ENCODE data around the gene TMEM8B. TPM values are rescaled to one million over a fixed set of nuclear protein-coding genes. Genes with fewer than 3 reads are reported as not detected.

TMEM8B gene
- total RNA-seq, 1 donor from 2014 or later: 44.4 TPM

- H3K27ac Mint-ChIP-seq (ENCODE audit: unreplicated experiment): no peak overlapping the region
- peaks cover 29% of the 10 kb centered on the region for H3K4me1 Mint-ChIP-seq (ENCODE audit: low read depth, unreplicated experiment)
- DNase-seq: no peak
These were observed 28.5 kb upstream of the TMEM8B start for GRCh38 chr9:35800530-35800929.

GRCh38 chr9:35801328-35802128, 27.5 kb upstream of the TMEM8B start:
- H3K9me3 Mint-ChIP-seq (ENCODE audit: unreplicated experiment): peaks cover 4% of the 10 kb centered on the region
- TF ChIP-seq CTCF (IDR thresholded peaks at IDR 0.05; ENCODE audit: partially characterized antibody, unreplicated experiment): no peak
- peaks cover 14% of the 10 kb centered on the region for H3K36me3 Mint-ChIP-seq (ENCODE audit: unreplicated experiment)
- peaks cover 23% of the 10 kb centered on the region for H3K4me1 Mint-ChIP-seq (ENCODE audit: low read depth, unreplicated experiment)
- H3K27me3 Mint-ChIP-seq (ENCODE audit: unreplicated experiment): peaks cover 8% of the 10 kb centered on the region
- no peak overlapping the region for H3K27ac Mint-ChIP-seq (ENCODE audit: unreplicated experiment)
- no peak for DNase-seq
- H3K4me3 Mint-ChIP-seq (ENCODE audit: unreplicated experiment): peak overlapping the region; percentile 44

More at GRCh38 chr9:35800530-35800929, 28.5 kb upstream of the TMEM8B start:
- H3K4me3 Mint-ChIP-seq (ENCODE audit: unreplicated experiment): no peak overlapping the region
- H3K36me3 Mint-ChIP-seq (ENCODE audit: unreplicated experiment): peaks cover 18% of the 10 kb centered on the region
- TF ChIP-seq CTCF (IDR thresholded peaks at IDR 0.05; ENCODE audit: partially characterized antibody, unreplicated experiment): no peak
- peaks cover 12% of the 10 kb centered on the region for H3K27me3 Mint-ChIP-seq (ENCODE audit: unreplicated experiment)
- H3K9me3 Mint-ChIP-seq (ENCODE audit: unreplicated experiment): peaks cover 5% of the 10 kb centered on the region

GRCh38 chr9:35806101-35806500, 22.9 kb upstream of the TMEM8B start:
- TF ChIP-seq CTCF (IDR thresholded peaks at IDR 0.05; ENCODE audit: partially characterized antibody, unreplicated experiment): no peak
- Mint-ChIP-seq H3K27me3 (ENCODE audit: unreplicated experiment) (no peaks in the 10 kb centered on the region), H3K36me3 (ENCODE audit: unreplicated experiment) (peaks cover 1% of the 10 kb centered on the region), H3K9me3 (ENCODE audit: unreplicated experiment) (peaks cover 6% of the 10 kb centered on the region), H3K4me3 (ENCODE audit: unreplicated experiment) (no peak overlapping the region), H3K27ac (ENCODE audit: unreplicated experiment) (no peak overlapping the region), H3K4me1 (ENCODE audit: low read depth, unreplicated experiment) (peaks cover 2% of the 10 kb centered on the region)
- DNase-seq: no peak

- Mint-ChIP-seq H3K36me3 (ENCODE audit: unreplicated experiment) (no peaks in the 10 kb centered on the region), H3K4me1 (ENCODE audit: low read depth, unreplicated experiment) (peaks cover 15% of the 10 kb centered on the region), H3K9me3 (ENCODE audit: unreplicated experiment) (peaks cover 9% of the 10 kb centered on the region), H3K27me3 (ENCODE audit: unreplicated experiment) (peaks cover 3% of the 10 kb centered on the region), H3K27ac (ENCODE audit: unreplicated experiment) (no peak overlapping the region), H3K4me3 (ENCODE audit: unreplicated experiment) (no peak overlapping the region)
- DNase-seq: no peak
- TF ChIP-seq CTCF (IDR thresholded peaks at IDR 0.05; ENCODE audit: partially characterized antibody, unreplicated experiment): no peak
These were observed 20.6 kb upstream of the TMEM8B start for GRCh38 chr9:35808433-35808832.

- H3K27me3 Mint-ChIP-seq (ENCODE audit: unreplicated experiment): peaks cover 9% of the 10 kb centered on the region
- H3K27ac Mint-ChIP-seq (ENCODE audit: unreplicated experiment): no peak overlapping the region
- H3K4me1 Mint-ChIP-seq (ENCODE audit: low read depth, unreplicated experiment): peaks cover 24% of the 10 kb centered on the region
- no peak overlapping the region for H3K4me3 Mint-ChIP-seq (ENCODE audit: unreplicated experiment)
- TF ChIP-seq CTCF (IDR thresholded peaks at IDR 0.05; ENCODE audit: partially characterized antibody, unreplicated experiment): no peak
- DNase-seq: no peak
- H3K9me3 Mint-ChIP-seq (ENCODE audit: unreplicated experiment): peaks cover 15% of the 10 kb centered on the region
- no peaks in the 10 kb centered on the region for H3K36me3 Mint-ChIP-seq (ENCODE audit: unreplicated experiment)
These were observed 18.9 kb upstream of the TMEM8B start for GRCh38 chr9:35810122-35810521.

Measured in glutamatergic neuron (in vitro differentiated cells).